ENCODE results near the gene C22orf39. TPM values are rescaled to one million over a fixed set of nuclear protein-coding genes. Genes with fewer than 3 reads are reported as not detected.

C22orf39 gene, protein sequence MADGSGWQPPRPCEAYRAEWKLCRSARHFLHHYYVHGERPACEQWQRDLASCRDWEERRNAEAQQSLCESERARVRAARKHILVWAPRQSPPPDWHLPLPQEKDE
- total RNA-seq = 10 to 100 TPM; 46.8 to 47.9 (median 47.1) TPM

- Histone ChIP-seq H3K27ac (peak within 1 kb of the TSS; percentile 92 to 100 (median 95)), H3K9me3 (no peaks in the 10 kb centered on the region), H3K4me3 (peak within 1 kb of the TSS; percentile 73 to 98 (median 80)), H3K27me3 (no peaks in the 10 kb centered on the region), H3K4me1 (peaks cover 0 to 26% (median 6%) of the 10 kb centered on the region in 4 donors), H3K36me3 (peaks cover 0 to 28% (median 0%) of the 10 kb centered on the region in 3 donors)
- peak; percentile 90 to 95 (median 93) for DNase-seq
- TF ChIP-seq POLR2A (IDR thresholded peaks at IDR 0.05) (peak; percentile 79 to 91), CTCF (IDR thresholded peaks at IDR 0.05) (no peak)
Measured at GRCh38 chr22:19447330-19448075, at the start of gene C22orf39. Gene C22orf39 (minus strand): TSS chr22:19447711. CDS start chr22:19447688, 23 bp downstream.

- Histone ChIP-seq H3K4me3 (no peak overlapping the region), H3K27ac (no peak overlapping the region), H3K4me1 (no peaks in the 10 kb centered on the region), H3K27me3 (no peaks in the 10 kb centered on the region), H3K36me3 (no peaks in the 10 kb centered on the region), H3K9me3 (no peaks in the 10 kb centered on the region)
- TF ChIP-seq POLR2A (IDR thresholded peaks at IDR 0.05) = no peak
- no peak for TF ChIP-seq CTCF (IDR thresholded peaks at IDR 0.05)
- DNase-seq = no peak
Measured at GRCh38 chr22:19497245-19497644, 49.7 kb upstream of the C22orf39 start.

GRCh38 chr22:19496324-19496630 is 48.8 kb upstream of the C22orf39 start:
- Histone ChIP-seq H3K4me3 (no peak overlapping the region), H3K9me3 (no peaks in the 10 kb centered on the region), H3K36me3 (no peaks in the 10 kb centered on the region), H3K27me3 (no peaks in the 10 kb centered on the region), H3K4me1 (no peaks in the 10 kb centered on the region), H3K27ac (no peak overlapping the region)
- no peak for TF ChIP-seq CTCF (IDR thresholded peaks at IDR 0.05)
- no peak for TF ChIP-seq POLR2A (IDR thresholded peaks at IDR 0.05)
- no peak for DNase-seq

DNA sequence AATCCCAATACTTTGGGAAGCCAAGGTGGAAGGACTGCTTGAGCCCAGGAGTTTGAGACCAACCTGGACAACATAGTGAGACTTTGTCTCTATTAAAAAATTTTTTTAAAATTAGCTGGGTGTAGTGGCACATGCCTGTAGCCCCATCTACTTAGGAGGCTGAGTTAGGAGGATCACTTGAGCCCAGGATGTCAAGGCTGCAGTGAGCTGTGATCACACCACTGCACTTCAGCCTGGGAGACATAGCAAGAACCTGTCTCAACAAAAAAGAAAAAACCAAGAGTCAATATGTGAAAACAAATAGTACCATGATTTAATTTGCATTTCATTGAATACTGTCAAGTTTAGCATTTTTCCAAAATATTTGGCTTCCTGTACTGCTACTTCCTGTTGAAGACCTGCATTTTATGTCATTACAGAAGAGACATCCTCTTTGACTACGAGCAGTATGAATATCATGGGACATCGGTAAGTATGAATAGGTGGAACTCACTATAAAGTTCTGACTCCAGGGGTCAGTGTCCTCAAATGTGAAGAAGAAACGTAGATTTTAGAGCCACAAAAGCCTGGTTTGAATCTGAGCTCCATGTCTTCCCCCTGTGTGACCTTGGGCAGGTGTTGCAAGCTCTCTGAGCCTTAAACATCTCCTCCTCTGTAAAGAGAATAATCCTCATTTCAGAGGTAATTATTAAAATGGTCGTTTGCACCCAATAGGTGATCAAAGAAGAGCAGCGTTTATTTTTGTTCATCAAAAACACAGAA is 48.2 kb upstream of the C22orf39 start:
- Histone ChIP-seq H3K9me3 (no peaks in the 10 kb centered on the region), H3K27ac (no peak overlapping the region), H3K27me3 (no peaks in the 10 kb centered on the region), H3K4me1 (no peaks in the 10 kb centered on the region), H3K36me3 (no peaks in the 10 kb centered on the region), H3K4me3 (no peak overlapping the region)
- TF ChIP-seq CTCF (IDR thresholded peaks at IDR 0.05) (peak in 2 of 6 experiments; percentile 39 to 42), POLR2A (IDR thresholded peaks at IDR 0.05) (no peak)
- no peak for DNase-seq

DNA sequence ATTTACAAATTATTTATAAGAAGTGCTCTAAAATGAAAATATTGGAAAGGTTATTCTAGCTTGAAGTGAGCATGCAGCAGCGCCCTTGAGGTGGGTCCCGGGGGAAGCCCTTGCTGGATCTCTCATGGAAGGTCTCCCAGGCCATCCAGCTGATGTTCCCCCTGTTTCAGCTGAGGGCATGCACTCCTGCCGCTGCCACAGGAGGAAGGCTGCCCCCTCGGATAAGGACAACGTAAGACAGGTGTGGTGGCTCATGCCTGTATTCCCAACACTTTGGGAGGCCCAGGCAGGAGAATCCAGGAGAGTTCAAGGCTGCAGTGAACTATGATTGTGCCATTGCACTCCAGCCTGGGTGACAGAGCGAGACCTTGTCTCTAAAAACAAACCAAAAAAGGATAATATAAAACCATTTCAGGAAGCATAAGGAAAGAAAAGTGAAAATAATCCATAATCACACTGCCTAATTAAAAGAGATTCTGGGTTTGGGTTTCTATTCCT is 47.2 kb upstream of the C22orf39 start:
- Histone ChIP-seq H3K36me3 (no peaks in the 10 kb centered on the region), H3K9me3 (no peaks in the 10 kb centered on the region), H3K27me3 (no peaks in the 10 kb centered on the region), H3K4me1 (no peaks in the 10 kb centered on the region), H3K27ac (no peak overlapping the region), H3K4me3 (no peak overlapping the region)
- TF ChIP-seq CTCF (IDR thresholded peaks at IDR 0.05) = no peak
- no peak for TF ChIP-seq POLR2A (IDR thresholded peaks at IDR 0.05)
- no peak for DNase-seq

All from Peyer's patch (tissue), 4 donors.